DOHH2 (cell line): ENCODE data around the gene TMPRSS7.

Source experiments
- H3F3A ChIP-seq: fragments of 200-600 bp; sonication (generic), shearing (Covaris generic); 2 replicates; pipeline ENCODE4 v1.6.0; 2016; ENCODE audit warnings: antibody characterized with exemption, mild to moderate bottlenecking; ENCODE audit not compliant: control insufficient read depth, insufficient read depth
- H3K27ac ChIP-seq: fragments of 200-600 bp; sonication (generic); 2 replicates; pipeline ENCODE4 v1.5.1; 2014; ENCODE audit warnings: low read depth, mild to moderate bottlenecking, low read length, moderate library complexity
- H3K27me3 ChIP-seq: fragments of 200-600 bp; sonication (generic); 2 replicates; pipeline ENCODE4 v1.6.1; 2014; ENCODE audit warnings: mild to moderate bottlenecking, low read length, mixed read lengths; ENCODE audit not compliant: control insufficient read depth
- H3K36me3 ChIP-seq: fragments of 200-600 bp; sonication (generic); 2 replicates; pipeline ENCODE4 v1.6.1; 2014; ENCODE audit warnings: mild to moderate bottlenecking, low read length, moderate library complexity, mixed read lengths; ENCODE audit not compliant: control insufficient read depth
- H3K4me1 ChIP-seq: fragments of 200-600 bp; sonication (generic); 2 replicates; pipeline ENCODE4 v1.6.1; 2014; ENCODE audit warnings: mild to moderate bottlenecking, low read length, mixed read lengths; ENCODE audit not compliant: control insufficient read depth
- H3K4me2 ChIP-seq: fragments of 200-600 bp; sonication (generic); 2 replicates; pipeline ENCODE4 v1.6.0; 2014; ENCODE audit warnings: mild to moderate bottlenecking, low read length, moderate library complexity
- H3K4me3 ChIP-seq: fragments of 200-600 bp; sonication (generic); 2 replicates; pipeline ENCODE4 v1.5.1; 2014; ENCODE audit warnings: mild to moderate bottlenecking, low read length, mixed read lengths
- H3K79me2 ChIP-seq: fragments of 200-600 bp; sonication (generic); 2 replicates; pipeline ENCODE4 v1.6.1; 2014; ENCODE audit warnings: mild to moderate bottlenecking, low read length, mixed read lengths; ENCODE audit not compliant: control insufficient read depth
- H3K9me2 ChIP-seq: fragments of 200-600 bp; sonication (generic); replicated peaks from 2 replicates; pipeline ENCODE4 v1.6.1; 2014; ENCODE audit warnings: mild to moderate bottlenecking, low read length, mixed read lengths; ENCODE audit not compliant: control insufficient read depth
- H3K9me3 ChIP-seq: fragments of 200-600 bp; sonication (generic); 2 replicates; pipeline ENCODE4 v1.6.1; 2014; ENCODE audit warnings: antibody characterized with exemption, low read length, mixed read lengths; ENCODE audit not compliant: control insufficient read depth, insufficient read depth
- H4K20me1 ChIP-seq: fragments of 200-600 bp; sonication (generic); 2 replicates; pipeline ENCODE4 v1.6.0; 2014; ENCODE audit warnings: low read depth, mild to moderate bottlenecking, antibody characterized with exemption, low read length, moderate library complexity; ENCODE audit not compliant: control insufficient read depth, insufficient read depth
- CTCF ChIP-seq: fragments of 200-600 bp; sonication (generic); IDR thresholded peaks from one replicate; pipeline ENCODE4 v1.5.1; 2014; ENCODE audit warnings: antibody characterized with exemption, mild to moderate bottlenecking, low read depth, low read length; ENCODE audit not compliant: poor library complexity, severe bottlenecking
- EZH2phosphoT487 ChIP-seq: fragments of 200-600 bp; sonication (generic); IDR thresholded peaks from 2 replicates; pipeline ENCODE4 v1.6.1; 2017; ENCODE audit warnings: borderline replicate concordance, mild to moderate bottlenecking, antibody characterized with exemption, low read length, moderate library complexity, mixed read lengths

The TMPRSS7 gene

DNA sequence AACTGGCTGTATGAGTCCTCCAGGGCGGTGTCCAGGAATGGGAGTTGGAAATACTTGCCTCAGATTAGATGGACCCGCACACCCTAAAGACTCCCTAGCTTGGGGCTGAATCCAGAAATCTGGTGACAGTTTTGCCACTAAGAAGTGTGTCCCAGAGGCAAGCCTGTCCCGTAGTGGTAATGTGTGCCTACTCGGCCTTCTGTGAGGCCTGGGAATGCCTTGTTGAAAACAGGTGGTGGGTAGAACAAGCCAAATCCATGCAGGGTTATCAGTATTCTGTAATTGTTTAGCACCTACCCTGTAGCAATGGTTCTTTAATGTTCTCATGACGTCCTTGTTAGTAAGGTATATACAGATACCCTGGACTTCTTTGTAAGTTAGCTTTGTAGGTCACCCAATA lies 53.2 kb downstream of the TMPRSS7 start:
- Histone ChIP-seq H3K4me1 (peaks cover 67% of the 10 kb centered on the region), H3K4me3 (peak overlapping the region; percentile 85), H3K36me3 (no peaks in the 10 kb centered on the region; the same call in 1 of the 2 replicates), H3K9me2 (no peaks in the 10 kb centered on the region), H3K27ac (no peak overlapping the region), H3F3A (peaks cover 9% of the 10 kb centered on the region; the same call in 1 of the 2 replicates), H3K9me3 (no peaks in the 10 kb centered on the region), H4K20me1 (no peaks in the 10 kb centered on the region), H3K27me3 (no peaks in the 10 kb centered on the region), H3K79me2 (peaks cover 45% of the 10 kb centered on the region), H3K4me2 (peak overlapping the region; percentile 92)
- no peak for TF ChIP-seq CTCF
- TF ChIP-seq EZH2phosphoT487 = no peak

DNA sequence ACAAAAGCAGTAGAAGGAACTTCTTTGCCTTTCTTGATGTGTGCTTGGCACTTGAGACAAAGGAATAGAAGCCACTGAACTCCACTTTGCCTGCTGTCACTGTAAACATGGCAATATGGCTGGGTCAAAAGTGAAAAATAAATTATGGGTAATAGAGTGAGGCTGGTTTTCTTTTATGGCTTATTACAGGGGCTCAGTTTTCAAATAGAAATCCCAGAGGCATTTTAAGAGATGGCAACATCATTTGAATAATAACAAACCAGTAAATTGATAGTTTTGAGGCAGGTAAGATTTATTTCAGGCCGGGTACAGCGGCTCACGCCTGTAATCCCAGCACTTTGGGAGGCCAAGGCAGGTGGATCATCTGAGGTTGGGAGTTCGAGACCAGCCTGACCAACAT lies 54.4 kb downstream of the TMPRSS7 start:
- no peaks in the 10 kb centered on the region for H3K9me3 ChIP-seq
- H3K27ac ChIP-seq = no peak overlapping the region
- H3K36me3 ChIP-seq = peaks cover 6% of the 10 kb centered on the region; the same call in 1 of the 2 replicates
- no peaks in the 10 kb centered on the region for H4K20me1 ChIP-seq
- H3K27me3 ChIP-seq = no peaks in the 10 kb centered on the region
- peak overlapping the region; percentile 23; the same call in 1 of the 2 replicates for H3K4me2 ChIP-seq
- TF ChIP-seq EZH2phosphoT487 = no peak
- no peak for TF ChIP-seq CTCF
- H3K4me1 ChIP-seq = peaks cover 73% of the 10 kb centered on the region
- H3K4me3 ChIP-seq = no peak overlapping the region
- no peaks in the 10 kb centered on the region for H3K9me2 ChIP-seq
- H3F3A ChIP-seq = peaks cover 13% of the 10 kb centered on the region; the same call in 1 of the 2 replicates
- H3K79me2 ChIP-seq = peaks cover 54% of the 10 kb centered on the region

DNA sequence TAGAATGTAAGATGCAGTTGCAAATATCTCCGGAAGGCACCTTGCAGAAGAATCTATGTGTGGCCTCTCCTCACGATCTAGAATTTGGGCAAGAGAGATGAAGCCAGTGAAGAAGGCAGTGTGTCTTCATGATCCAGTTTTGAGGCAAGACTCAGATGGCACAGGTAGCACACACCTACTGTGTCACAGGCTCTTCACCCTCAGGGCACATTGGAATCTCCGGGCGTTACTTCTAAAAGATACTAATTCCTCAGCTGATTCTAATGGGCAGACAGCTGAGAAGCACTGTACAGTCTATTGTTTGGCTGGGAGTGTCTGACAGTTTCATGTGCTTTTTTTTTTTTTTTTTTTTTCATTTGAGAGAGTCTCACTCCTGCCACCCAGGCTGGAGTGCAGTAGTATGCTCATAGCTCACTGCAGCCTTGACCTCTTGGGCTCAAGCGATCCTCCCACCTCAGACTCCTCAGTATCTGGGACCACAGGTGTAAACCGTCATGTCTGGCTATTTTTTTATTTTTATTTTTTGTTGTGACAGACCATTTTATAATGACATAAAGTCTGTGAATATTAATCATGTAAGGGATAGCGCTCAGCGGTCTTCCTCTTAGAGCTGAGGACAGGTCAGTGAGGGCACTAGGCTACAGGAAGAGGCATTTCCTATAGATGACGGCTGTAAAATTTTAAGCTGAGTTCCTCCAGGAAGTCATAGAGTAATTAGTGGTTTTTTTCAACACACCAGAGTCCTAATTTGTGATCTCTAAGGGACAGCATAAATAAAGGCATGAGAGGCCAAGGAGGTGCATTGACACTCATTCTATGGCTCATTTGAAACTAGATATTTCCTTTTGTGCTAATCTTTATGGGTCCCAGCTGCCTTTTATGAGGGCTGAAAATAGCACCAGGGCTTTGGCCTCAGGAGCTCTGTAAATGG lies 55.7 kb downstream of the TMPRSS7 start:
- H3K36me3 ChIP-seq = peaks cover 15% of the 10 kb centered on the region
- H3K9me3 ChIP-seq = no peaks in the 10 kb centered on the region
- H3K9me2 ChIP-seq = no peaks in the 10 kb centered on the region
- no peaks in the 10 kb centered on the region for H3K27me3 ChIP-seq
- peak overlapping the region; percentile 35 for H3K4me3 ChIP-seq
- peak overlapping the region; percentile 40 for H3K4me2 ChIP-seq
- peaks cover 54% of the 10 kb centered on the region for H3K79me2 ChIP-seq
- peaks cover 9% of the 10 kb centered on the region; the same call in 1 of the 2 replicates for H3F3A ChIP-seq
- TF ChIP-seq EZH2phosphoT487 (no peak), CTCF (no peak)
- H3K4me1 ChIP-seq = peaks cover 67% of the 10 kb centered on the region
- no peaks in the 10 kb centered on the region for H4K20me1 ChIP-seq
- H3K27ac ChIP-seq = peak overlapping the region; percentile 12; the same call in 1 of the 2 replicates
